K562 (cell line): ENCODE results near the gene MELK. TPM values are rescaled to one million over a fixed set of nuclear protein-coding genes. Genes with fewer than 3 reads are reported as not detected.

Experiments used
- CHCHD3 ChIP-seq: fragments of 250-450 bp; sonication (Bioruptor Pico); IDR thresholded peaks from 2 replicates; pipeline ENCODE4 v2.1.2; 2022; ENCODE audit warnings: mild to moderate bottlenecking
- CREB3L1 ChIP-seq: fragments of 450-650 bp; IDR thresholded peaks from 2 replicates; pipeline ENCODE4 v1.6.1; 2014; ENCODE audit warnings: low read depth, mild to moderate bottlenecking, moderate library complexity, borderline replicate concordance
- E2F4 ChIP-seq: sonication (generic); formaldehyde crosslinking; IDR thresholded peaks from 2 replicates; pipeline ENCODE4 v1.8.0; 2022; ENCODE audit warnings: mild to moderate bottlenecking, low read depth, missing genetic modification reagents
- HMGN3 ChIP-seq: IDR thresholded peaks from 2 replicates; pipeline ENCODE4 v1.6.1; 2011; ENCODE audit warnings: borderline replicate concordance, low read depth, mild to moderate bottlenecking, mixed read lengths, low read length; ENCODE audit not compliant: insufficient read length; ENCODE audit errors: extremely low read depth
- MIER1 ChIP-seq: fragments of 450-650 bp; IDR thresholded peaks from 2 replicates; pipeline ENCODE4 v1.6.1; 2016; ENCODE audit warnings: antibody characterized with exemption, mild to moderate bottlenecking, low read depth
- NUFIP1 ChIP-seq: fragments of 450-650 bp; IDR thresholded peaks from 2 replicates; pipeline ENCODE4 v1.6.1; 2018; ENCODE audit not compliant: partially characterized antibody
- SOX6 ChIP-seq: fragments of 450-650 bp; IDR thresholded peaks from 2 replicates; pipeline ENCODE4 v1.6.1; 2014; ENCODE audit warnings: mild to moderate bottlenecking
- TAF15 ChIP-seq: fragments of 200-400 bp; formaldehyde crosslinking; IDR thresholded peaks from 2 replicates; pipeline ENCODE4 v1.6.1; 2017; ENCODE audit warnings: mild to moderate bottlenecking, low read depth, low read length, moderate library complexity
- TBL1XR1 ChIP-seq, 2 experiments: IDR thresholded peaks; 2 replicates each; pipeline ENCODE4 v1.6.1; 2012; ENCODE audit warnings: improper control_type of control experiment in 2 of 2, low read length in 2 of 2, mild to moderate bottlenecking in 1 of 2
- TRIM25 ChIP-seq: fragments of 450-650 bp; IDR thresholded peaks from 2 replicates; pipeline ENCODE4 v1.7.0; 2016; ENCODE audit warnings: borderline replicate concordance
- polyA plus RNA-seq, 8 experiments: library from polyadenylated mRNA; depleted of rRNA in 4 of 8; stranded (reverse) in 5 of 8; unstranded in 3 of 8; fragments of >200 nt; fragmentation: Nextera tagmentation in 2 of 8; fragmentation: Illumina TruSeq in 1 of 8; extraction: Ambion mirVana in 2 of 8; extraction: Trizol in 1 of 8; gene quantifications; 2 replicates each; pipeline versions ENCODE4 v1.2.1 to v1.2.3, GENCODE V29; 2011 to 2014; ENCODE audit warnings: inconsistent platforms in 1 of 8, missing spikeins in 1 of 8
- total RNA-seq, 7 experiments: library from RNA; depleted of rRNA in 6 of 7; stranded (reverse); fragments of >200 nt in 6 of 7; fragmentation: Illumina TruSeq in 2 of 7; extraction: Trizol in 2 of 7; gene quantifications; 2 replicates each; pipeline versions ENCODE4 v1.2.1 to v1.2.3, GENCODE V29; 2011 to 2021; ENCODE audit warnings: low replicate concordance in 1 of 7
- TF ChIP-seq, protein P1 (sequence below): fragments of 450-650 bp; formaldehyde crosslinking; IDR thresholded peaks from 2 replicates; pipeline ENCODE4 v1.4.0; 2022; ENCODE audit warnings: missing genetic modification characterization

Gene MELK
- total and polyA plus RNA-seq, 9 of the 15 experiments (the other 6 are each of a cell fraction or from before 2014, with no cell fraction given), result 33.3 to 57.3 (median 43.8) TPM

GRCh38 chr9:36592801-36593583, 20.3 kb downstream of the MELK start (continued):
- no peak for TF ChIP-seq TRIM25
- TF ChIP-seq MIER1, result no peak
- TF ChIP-seq NUFIP1, result no peak
- TF ChIP-seq CREB3L1, result no peak
- no peak for TF ChIP-seq SOX6
- TF ChIP-seq HMGN3, result no peak
- TF ChIP-seq E2F4, result no peak
- TF ChIP-seq, protein P1, sequence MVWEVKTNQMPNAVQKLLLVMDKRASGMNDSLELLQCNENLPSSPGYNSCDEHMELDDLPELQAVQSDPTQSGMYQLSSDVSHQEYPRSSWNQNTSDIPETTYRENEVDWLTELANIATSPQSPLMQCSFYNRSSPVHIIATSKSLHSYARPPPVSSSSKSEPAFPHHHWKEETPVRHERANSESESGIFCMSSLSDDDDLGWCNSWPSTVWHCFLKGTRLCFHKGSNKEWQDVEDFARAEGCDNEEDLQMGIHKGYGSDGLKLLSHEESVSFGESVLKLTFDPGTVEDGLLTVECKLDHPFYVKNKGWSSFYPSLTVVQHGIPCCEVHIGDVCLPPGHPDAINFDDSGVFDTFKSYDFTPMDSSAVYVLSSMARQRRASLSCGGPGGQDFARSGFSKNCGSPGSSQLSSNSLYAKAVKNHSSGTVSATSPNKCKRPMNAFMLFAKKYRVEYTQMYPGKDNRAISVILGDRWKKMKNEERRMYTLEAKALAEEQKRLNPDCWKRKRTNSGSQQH (CRISPR knock-in tag), result no peak
- TF ChIP-seq TBL1XR1 (IDR thresholded peaks at IDR 0.05; ENCODE audit: low read length in 2 of 2), result no peak
- TF ChIP-seq TAF15, result no peak
- no peak for TF ChIP-seq CHCHD3 (CRISPR knock-in tag)
